HEK293T (cell line): Measurements from ENCODE around the gene UNC13C.

Source experiments
- BHLHE40 ChIP-seq: fragments of 450-650 bp; IDR thresholded peaks from 2 replicates; pipeline ENCODE4 v1.6.1; 2016; ENCODE audit warnings: mild to moderate bottlenecking, moderate library complexity, borderline replicate concordance
- ELF4 ChIP-seq: fragments of 450-650 bp; IDR thresholded peaks from 2 replicates; pipeline ENCODE4 v1.6.1; 2017; ENCODE audit warnings: antibody characterized with exemption
- FOXA1 ChIP-seq: fragments of 450-650 bp; IDR thresholded peaks from 2 replicates; pipeline ENCODE4 v1.6.1; 2016; ENCODE audit warnings: mild to moderate bottlenecking
- HDGF ChIP-seq: fragments of 450-650 bp; IDR thresholded peaks from 2 replicates; pipeline ENCODE4 v1.6.1; 2017; ENCODE audit warnings: antibody characterized with exemption, borderline replicate concordance
- SP1 ChIP-seq: fragments of 450-650 bp; IDR thresholded peaks from 2 replicates; pipeline ENCODE4 v1.6.1; 2017

DNA sequence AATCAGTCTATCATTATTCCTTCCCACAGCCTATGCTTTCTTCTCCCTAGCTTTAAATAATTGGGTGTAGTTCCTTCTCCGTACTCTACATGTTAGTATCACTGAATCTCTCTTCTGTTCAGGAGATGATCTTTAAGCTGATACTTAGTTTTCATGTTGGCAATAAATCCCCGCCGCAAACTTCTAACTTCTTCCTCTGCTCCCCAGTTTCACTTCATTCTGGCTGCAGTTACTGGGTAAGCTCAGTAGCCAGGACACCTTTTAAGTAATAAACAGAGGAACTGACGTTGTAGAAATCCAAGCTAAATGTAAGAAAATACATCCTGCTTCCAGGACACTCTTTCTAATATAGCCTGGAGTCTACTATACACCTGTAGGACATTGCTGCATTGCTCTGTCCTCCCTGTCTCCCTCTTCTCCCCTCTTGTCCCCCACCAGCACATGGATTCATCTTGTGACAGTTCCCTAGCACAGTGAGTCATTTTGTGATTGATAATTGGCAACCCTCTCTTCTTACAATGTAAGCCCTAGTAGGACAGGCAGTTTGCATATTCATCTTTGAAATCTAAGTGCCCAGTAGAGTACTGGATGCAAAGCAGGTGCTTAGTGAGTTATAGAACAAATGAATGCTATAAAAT, 598.2 kb downstream of the UNC13C start:
- TF ChIP-seq SP1 (no peak), HDGF (no peak), ELF4 (no peak), FOXA1 (no peak), BHLHE40 (no peak)
